Ectodermal cell (in vitro differentiated cells): ENCODE measurements around the gene ZNF558. TPM values are rescaled to one million over a fixed set of nuclear protein-coding genes. Genes with fewer than 3 reads are reported as not detected.
A peak's percentile ranks its signal among the peaks of the same experiment; 100 is the strongest.

Experiments used
- H3K27ac ChIP-seq: 2 replicates; pipeline ENCODE4 v1.7.0; 2013; ENCODE audit warnings: mild to moderate bottlenecking, low read depth, low read length; ENCODE audit not compliant: insufficient read depth, poor library complexity, severe bottlenecking
- H3K27me3 ChIP-seq: 2 replicates; pipeline ENCODE4 v1.7.0; 2013; ENCODE audit warnings: mild to moderate bottlenecking, low read length; ENCODE audit not compliant: insufficient read depth, control insufficient read depth, poor library complexity, severe bottlenecking
- H3K36me3 ChIP-seq: one replicate; pipeline ENCODE4 v1.7.0; 2013; ENCODE audit warnings: low read length; ENCODE audit not compliant: control insufficient read depth, insufficient read depth
- H3K4me1 ChIP-seq: one replicate; pipeline ENCODE4 v1.7.0; 2013; ENCODE audit warnings: low read length; ENCODE audit not compliant: control insufficient read depth, insufficient read depth
- H3K4me3 ChIP-seq: 2 replicates; pipeline ENCODE4 v1.7.0; 2013; ENCODE audit warnings: low read depth, low read length, control low read depth; ENCODE audit not compliant: insufficient read depth
- H3K9me3 ChIP-seq: 2 replicates; pipeline ENCODE4 v1.7.0; 2013; ENCODE audit warnings: mild to moderate bottlenecking, low read length, moderate library complexity; ENCODE audit not compliant: control insufficient read depth
- WGBS, 2 experiments: methylation state at CpG; one replicate each; pipeline ENCODE4 v1.1.7; 2013; ENCODE audit warnings: missing lambda C conversion rate in 2 of 2; 5-methylcytosine and 5-hydroxymethylcytosine counted together
- polyA plus RNA-seq, 4 experiments: library from polyadenylated mRNA; stranded (reverse); fragments of 50-300 nt; gene quantifications; one replicate each; pipeline ENCODE4 v1.2.3, GENCODE V29; 2013

ZNF558 gene
- polyA plus RNA-seq (2013, experiment 1 of 4) = 17.5 TPM
- polyA plus RNA-seq (2013, experiment 2 of 4) = 18.8 TPM
- polyA plus RNA-seq (2013, experiment 3 of 4) = 18.8 TPM
- 22.1 TPM for polyA plus RNA-seq (2013, experiment 4 of 4)

DNA sequence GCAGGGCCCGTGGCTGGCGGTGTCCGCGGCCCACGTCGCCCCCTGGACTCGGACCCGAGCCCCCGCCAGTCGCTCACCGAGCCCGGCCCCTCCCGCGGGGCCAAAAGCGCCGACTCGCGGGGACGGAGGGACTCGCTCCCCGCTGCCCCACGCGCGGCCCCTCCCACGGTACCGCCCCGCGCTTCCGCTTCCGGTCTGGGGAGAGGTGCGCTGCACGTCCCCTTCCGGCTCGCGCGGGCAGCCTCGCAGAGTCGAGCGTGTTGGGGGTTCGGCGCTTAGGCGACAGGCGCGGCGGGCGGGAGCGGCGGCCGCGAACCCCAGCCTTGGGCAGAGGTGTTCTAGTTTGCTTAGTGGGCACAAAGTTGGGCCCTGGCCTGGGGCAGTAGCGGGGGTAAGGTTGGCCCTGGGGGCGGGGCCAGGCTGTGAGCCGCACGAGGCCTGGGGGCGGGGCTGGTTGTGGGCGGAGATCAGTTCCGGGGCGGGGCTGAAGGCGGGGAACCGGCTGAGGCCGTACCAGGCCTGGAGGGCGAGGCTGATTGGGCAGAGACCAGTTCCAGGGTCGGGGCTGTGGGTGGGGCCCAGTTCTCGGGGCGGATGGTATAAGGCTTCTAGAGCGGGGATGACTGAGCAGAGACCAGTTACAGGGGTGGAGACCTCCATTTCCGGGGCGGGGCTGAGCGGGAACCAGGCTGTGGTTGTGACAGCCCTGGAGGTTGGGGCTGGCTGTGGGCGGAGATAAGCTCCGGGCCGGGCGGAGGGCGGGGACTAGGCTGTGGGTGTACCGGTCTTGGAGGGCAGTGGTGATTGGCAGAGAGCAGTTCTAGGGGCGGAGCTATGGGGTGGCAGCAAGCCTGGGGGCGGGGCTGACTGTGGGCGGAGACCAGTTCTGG is at the start of gene ZNF558, which contains the start of gene MBD3L1:
ZNF558 (minus strand) TSS at position 173 of the 890 bp plus-strand sequence. CDS start 9,645 bp downstream, outside the sequence.
MBD3L1 (plus strand) TSS at position 246 of the 890 bp plus-strand sequence. CDS start 10,302 bp downstream, outside the sequence.
- peaks cover 4% of the 10 kb centered on the region for H3K9me3 ChIP-seq
- H3K4me1 ChIP-seq = no peaks in the 10 kb centered on the region
- H3K27ac ChIP-seq = no peak within 1 kb of the TSS
- H3K36me3 ChIP-seq = peaks cover 3% of the 10 kb centered on the region
- no peaks in the 10 kb centered on the region for H3K27me3 ChIP-seq
- 49% methylated on average over 78 of the region's 78 CpGs for WGBS, 2 experiments
- H3K4me3 ChIP-seq = peak within 1 kb of the TSS; percentile 50

DNA sequence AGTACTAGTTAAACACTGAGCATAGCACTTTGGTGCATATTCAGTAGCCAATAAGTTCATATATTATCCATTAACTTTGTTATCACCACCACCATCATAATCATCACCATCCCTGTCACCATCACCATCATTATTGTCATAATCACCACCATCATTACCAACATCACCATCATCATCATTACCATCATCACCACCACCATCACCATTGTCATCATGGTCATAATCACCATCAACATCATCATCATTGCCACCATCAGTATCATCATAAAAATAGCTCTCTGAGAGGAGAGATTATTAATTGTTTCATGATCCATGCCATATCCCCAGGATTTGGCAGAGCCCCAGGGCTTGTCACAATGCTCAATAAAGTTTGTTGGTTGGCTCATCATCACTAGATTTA is 49.4 kb upstream of the ZNF558 start:
- H3K27me3 ChIP-seq = no peaks in the 10 kb centered on the region
- peaks cover 13% of the 10 kb centered on the region for H3K9me3 ChIP-seq
- H3K4me1 ChIP-seq = no peaks in the 10 kb centered on the region
- H3K27ac ChIP-seq = no peak overlapping the region
- no peaks in the 10 kb centered on the region for H3K36me3 ChIP-seq
- H3K4me3 ChIP-seq = no peak overlapping the region

DNA sequence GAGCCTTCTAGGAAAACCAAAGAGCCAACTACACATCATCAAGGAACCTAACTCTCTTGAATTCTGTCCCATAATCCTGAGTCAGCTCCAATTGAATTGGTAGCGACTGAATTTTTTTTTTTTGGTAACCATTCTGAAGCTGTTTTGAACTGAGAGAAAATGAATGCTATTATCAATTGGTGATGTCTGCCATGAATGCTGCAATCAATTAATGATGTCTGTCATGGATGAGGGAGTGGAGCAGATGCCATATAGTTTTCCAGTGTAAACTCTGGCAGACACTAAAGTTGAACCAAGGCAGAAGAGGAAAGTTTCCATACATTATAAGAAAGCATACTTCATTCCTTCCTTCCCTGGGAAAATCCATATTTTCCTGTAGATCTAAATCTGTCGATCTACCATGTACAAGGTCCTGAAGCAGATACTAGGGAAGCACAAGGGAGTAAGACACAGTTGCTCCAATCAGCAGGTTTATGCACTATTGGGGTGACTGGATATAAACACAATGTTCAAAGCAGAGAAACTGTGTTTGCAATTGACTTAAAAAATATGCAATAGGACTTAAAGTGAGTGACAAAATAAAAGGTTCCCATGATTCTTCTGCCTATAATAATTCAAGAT is 48.9 kb upstream of the ZNF558 start:
- H3K9me3 ChIP-seq = peaks cover 9% of the 10 kb centered on the region
- 49 to 51% methylated on average over 2 of the region's 2 CpGs for WGBS, 2 experiments
- no peaks in the 10 kb centered on the region for H3K27me3 ChIP-seq
- no peaks in the 10 kb centered on the region for H3K4me1 ChIP-seq
- H3K27ac ChIP-seq = no peak overlapping the region
- H3K36me3 ChIP-seq = no peaks in the 10 kb centered on the region
- no peak overlapping the region for H3K4me3 ChIP-seq

DNA sequence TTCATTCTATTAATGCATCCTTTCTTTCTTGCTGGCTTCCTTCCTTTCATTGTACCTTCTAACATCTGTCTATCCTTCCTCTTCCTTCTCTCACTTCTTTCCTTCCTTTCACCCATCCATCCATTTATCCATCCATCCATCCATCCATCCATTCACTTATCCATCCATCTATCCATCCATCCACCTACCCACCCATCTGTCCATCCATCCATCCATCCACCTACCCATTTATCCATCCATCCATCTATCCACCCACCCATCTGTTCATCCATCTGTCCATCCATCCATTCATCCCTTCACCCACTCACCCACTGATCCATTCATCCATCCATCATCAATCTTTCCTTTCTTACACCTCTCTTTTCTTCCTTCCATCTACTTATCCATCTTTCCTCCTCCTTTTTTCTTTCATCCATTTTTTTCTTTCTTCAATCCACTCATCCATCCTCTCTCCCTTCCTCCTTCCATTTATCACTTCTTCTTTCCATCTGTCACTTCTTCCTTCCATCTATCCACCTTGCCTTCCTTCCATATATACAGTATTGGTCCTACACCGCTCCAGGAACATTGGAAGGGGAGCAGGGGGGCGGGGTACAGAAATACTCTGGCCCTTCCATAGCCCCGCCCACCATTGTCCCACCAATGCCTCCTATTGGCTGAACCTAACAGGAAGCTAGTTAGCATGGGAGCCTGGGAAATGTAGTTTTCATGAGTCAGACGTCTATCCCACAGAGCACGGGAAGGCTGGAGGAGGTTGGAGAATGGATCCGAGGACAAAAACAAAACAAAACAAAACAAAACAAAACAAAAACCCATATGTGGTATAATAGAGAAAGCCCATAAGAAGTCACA is 46.0 kb upstream of the ZNF558 start:
- H3K9me3 ChIP-seq = peaks cover 4% of the 10 kb centered on the region
- no peak overlapping the region for H3K27ac ChIP-seq
- H3K36me3 ChIP-seq = no peaks in the 10 kb centered on the region
- 45 to 54% methylated on average over 3 to 4 of the region's 6 CpGs for WGBS, 2 experiments
- H3K4me3 ChIP-seq = no peak overlapping the region
- H3K4me1 ChIP-seq = no peaks in the 10 kb centered on the region
- H3K27me3 ChIP-seq = no peaks in the 10 kb centered on the region

GRCh38 chr19:8866344-8866743 is 34.2 kb upstream of the ZNF558 start:
- Histone ChIP-seq H3K4me1 (no peaks in the 10 kb centered on the region), H3K27me3 (no peaks in the 10 kb centered on the region)

DNA sequence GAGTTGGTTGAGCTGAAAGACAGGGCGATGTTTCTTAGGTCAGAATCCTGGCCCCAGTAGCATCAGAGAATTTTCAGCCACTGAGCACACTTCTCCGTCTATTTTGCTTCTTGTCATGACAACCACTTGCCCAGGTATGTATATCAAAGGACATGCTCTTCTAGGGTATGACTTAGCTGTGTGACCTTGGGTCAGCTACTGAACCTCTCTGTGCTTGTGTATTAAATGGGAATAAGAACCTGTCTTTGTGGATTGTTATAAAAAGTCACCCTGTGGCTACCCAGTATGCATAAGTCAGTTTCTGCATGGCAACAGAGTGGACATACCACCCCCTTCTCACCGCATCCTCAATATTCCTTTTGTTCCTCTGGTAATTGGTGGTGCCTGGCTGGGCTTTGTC is 26.2 kb upstream of the ZNF558 start:
- Histone ChIP-seq H3K27ac (no peak overlapping the region), H3K4me1 (no peaks in the 10 kb centered on the region), H3K4me3 (no peak overlapping the region), H3K36me3 (no peaks in the 10 kb centered on the region), H3K27me3 (no peaks in the 10 kb centered on the region), H3K9me3 (no peaks in the 10 kb centered on the region)
- WGBS, 2 experiments = 85 to 88% methylated on average over 3 of the region's 3 CpGs

More at GRCh38 chr19:8866344-8866743, 34.2 kb upstream of the ZNF558 start:
- no peaks in the 10 kb centered on the region for H3K36me3 ChIP-seq
- no peak overlapping the region for H3K4me3 ChIP-seq
- H3K27ac ChIP-seq = no peak overlapping the region
- H3K9me3 ChIP-seq = peaks cover 13% of the 10 kb centered on the region

DNA sequence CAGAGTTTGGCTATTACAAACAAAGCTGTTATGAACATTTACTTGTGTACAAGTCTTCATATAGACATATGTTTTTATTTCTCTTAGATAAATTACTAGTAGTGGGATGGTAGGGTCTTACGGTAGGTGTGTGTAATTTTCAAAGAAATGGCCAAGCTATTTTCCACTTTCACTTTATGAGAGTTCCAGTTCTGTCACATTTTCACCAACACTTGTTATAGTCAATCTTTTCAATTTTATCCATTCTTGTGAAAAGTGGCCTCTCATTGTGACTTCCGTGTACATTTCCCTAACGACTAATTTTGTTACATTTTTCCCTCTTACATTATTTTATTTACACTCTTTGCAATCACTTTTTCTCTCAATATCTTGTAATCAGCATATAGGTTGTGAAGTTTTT is 18.4 kb upstream of the ZNF558 start:
- Histone ChIP-seq H3K4me3 (no peak overlapping the region), H3K27me3 (no peaks in the 10 kb centered on the region), H3K36me3 (no peaks in the 10 kb centered on the region), H3K27ac (no peak overlapping the region), H3K4me1 (no peaks in the 10 kb centered on the region), H3K9me3 (peaks cover 9% of the 10 kb centered on the region)
- 86 to 95% methylated on average over 2 to 3 of the region's 3 CpGs for WGBS, 2 experiments

- Histone ChIP-seq H3K4me1 (no peaks in the 10 kb centered on the region), H3K36me3 (no peaks in the 10 kb centered on the region), H3K9me3 (peaks cover 9% of the 10 kb centered on the region), H3K27ac (no peak overlapping the region), H3K27me3 (no peaks in the 10 kb centered on the region), H3K4me3 (no peak overlapping the region)
- 85 to 87% methylated on average over 2 of the region's 2 CpGs for WGBS, 2 experiments
Observed at GRCh38 chr19:8849232-8849631, 17.1 kb upstream of the ZNF558 start.

DNA sequence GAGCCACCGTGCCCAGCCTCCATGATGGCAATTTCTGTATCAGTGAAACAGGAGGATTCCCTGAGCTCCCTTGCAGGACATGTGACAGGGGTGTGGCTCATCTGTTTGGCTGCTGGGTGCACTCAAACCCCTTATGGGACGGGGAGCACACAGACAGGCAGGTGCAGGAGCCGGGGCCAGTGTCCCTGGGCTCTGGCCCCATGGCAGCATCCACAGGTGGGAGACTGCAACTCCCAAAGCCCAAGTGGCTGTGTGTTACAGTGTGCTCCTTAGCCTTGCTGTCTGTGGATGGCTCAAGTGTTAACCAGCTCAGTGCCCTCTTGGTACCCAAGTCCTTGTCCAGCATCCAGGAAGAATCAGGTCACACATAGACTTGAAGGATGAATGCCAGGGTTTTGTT is 14.7 kb upstream of the ZNF558 start:
- Histone ChIP-seq H3K9me3 (peaks cover 9% of the 10 kb centered on the region), H3K27me3 (no peaks in the 10 kb centered on the region), H3K4me1 (no peaks in the 10 kb centered on the region), H3K27ac (no peak overlapping the region), H3K36me3 (no peaks in the 10 kb centered on the region), H3K4me3 (no peak overlapping the region)
- 72 to 74% methylated on average over 3 of the region's 3 CpGs for WGBS, 2 experiments
